ENCODE measurements around the gene AIFM2.
"Not testable (repeated sequence)": the region's sequence is repeated elsewhere in the genome, so short reads cannot be mapped to it uniquely, and the experiment has no call there.

Gene AIFM2

GRCh38 chr10:70090951-70091350 is 41.7 kb downstream of the AIFM2 start:
- DNase-seq = no peak

GRCh38 chr10:70090013-70090412 is 42.6 kb downstream of the AIFM2 start:
- no peak for DNase-seq

- DNase-seq = no peak
Measured at GRCh38 chr10:70088308-70088698, 44.3 kb downstream of the AIFM2 start.

GRCh38 chr10:70087616-70088307 is 44.9 kb downstream of the AIFM2 start:
- no peak for DNase-seq

- no peak for DNase-seq
Measured at GRCh38 chr10:70085975-70086613, 46.5 kb downstream of the AIFM2 start.

- DNase-seq = no peak
Measured at GRCh38 chr10:70084189-70084588, 48.4 kb downstream of the AIFM2 start.

GRCh38 chr10:70080789-70081188 is 51.8 kb downstream of the AIFM2 start:
- not testable (repeated sequence) for DNase-seq

- no peak for DNase-seq
Measured at GRCh38 chr10:70078937-70079336, 53.7 kb downstream of the AIFM2 start.

GRCh38 chr10:70078329-70078728 is 54.3 kb downstream of the AIFM2 start:
- DNase-seq = no peak

GRCh38 chr10:70074971-70075370 is 57.7 kb downstream of the AIFM2 start:
- DNase-seq = no peak

- DNase-seq = no peak
Measured at GRCh38 chr10:70074165-70074564, 58.5 kb downstream of the AIFM2 start.

- DNase-seq = no peak
Measured at GRCh38 chr10:70070834-70071233, 61.8 kb downstream of the AIFM2 start.

GRCh38 chr10:70069346-70069745 is 63.3 kb downstream of the AIFM2 start:
- no peak for DNase-seq

- DNase-seq = no peak
Measured at GRCh38 chr10:70068925-70069324, 63.7 kb downstream of the AIFM2 start.

GRCh38 chr10:70067586-70067985 is 65.0 kb downstream of the AIFM2 start:
- no peak for DNase-seq

- no peak for DNase-seq
Measured at GRCh38 chr10:70066190-70066589, 66.4 kb downstream of the AIFM2 start.

- DNase-seq = no peak
Measured at GRCh38 chr10:70064486-70064885, 68.1 kb downstream of the AIFM2 start.

GRCh38 chr10:70063418-70064098 is 69.1 kb downstream of the AIFM2 start:
- DNase-seq = no peak

Measured in effector CD4-positive, alpha-beta T cell (primary cell).